HepG2 (cell line): ENCODE data around the gene SNX4. TPM values are rescaled to one million over a fixed set of nuclear protein-coding genes. Genes with fewer than 3 reads are reported as not detected.

Experiments used
- ATAC-seq: fragments of 200-7000 bp; cut with Tn5 transposase; 3 replicates; pipeline ENCODE4 v1.9.1; 2020; ENCODE audit warnings: mild to moderate bottlenecking, moderate library complexity
- BruUV-seq: library from RNA; stranded (reverse); fragments of 400-500 nt; replicated peaks from 2 replicates; lab custom pipeline; 2021; lab: Mats Ljungman, UMichigan
- CTCF ChIA-PET: fragments of 300-600 bp; formaldehyde crosslinking; extraction: SDS; loops from one replicate; lab custom pipeline; 2021; ENCODE audit warnings: low total read pairs, inconsistent platforms, low intra/inter-chr PET ratio; lab: Yijun Ruan, JAX
- POLR2A ChIA-PET: fragments of 350-600 bp; sonication (Branson Sonifier 250); formaldehyde crosslinking; loops from one replicate; lab custom pipeline; 2020; ENCODE audit warnings: antibody characterized with exemption, inconsistent platforms; lab: Yijun Ruan, JAX
- DNase-seq: peaks from one replicate; pipeline ENCODE4 v3.0.0-alpha.2; 2015; ENCODE audit warnings: low spot score
- FAIRE-seq: peaks from 3 replicates; lab custom pipeline; 2011; peaks lifted over from hg19 to GRCh38; lab: Jason Lieb, UNC
- H2AFZ ChIP-seq: one replicate; pipeline ENCODE4 v1.6.1; 2011; ENCODE audit warnings: low read length, inconsistent platforms
- H3K27ac ChIP-seq: fragments of 300-600 bp; 3 replicates; pipeline ENCODE4 v1.8.0; 2011; ENCODE audit warnings: mixed run types, mild to moderate bottlenecking, mixed read lengths, low read length, inconsistent platforms; ENCODE audit not compliant: insufficient read depth; ENCODE audit errors: extremely low read length
- H3K27me3 ChIP-seq, 2 experiments: fragments of 200-600 bp in 1 of 2; 2 replicates in 1 of 2; 3 replicates in 1 of 2; pipeline versions ENCODE4 v1.6.0 to v1.8.0; 2011; ENCODE audit warnings: low read length in 2 of 2, mild to moderate bottlenecking in 2 of 2, moderate library complexity in 2 of 2, inconsistent platforms in 1 of 2; ENCODE audit not compliant: insufficient read depth in 2 of 2, control insufficient read depth in 1 of 2
- H3K36me3 ChIP-seq, 2 experiments: fragments of 200-600 bp in 1 of 2; replicated peaks in 1 of 2; 2 replicates in 1 of 2; 3 replicates in 1 of 2; pipeline versions ENCODE4 v1.5.1 to v1.8.0; 2011; ENCODE audit warnings: low read length in 2 of 2, inconsistent platforms in 1 of 2; ENCODE audit not compliant: insufficient read depth in 2 of 2, control insufficient read depth in 1 of 2
- H3K4me1 ChIP-seq: 2 replicates; pipeline ENCODE4 v1.5.1; 2012; ENCODE audit warnings: low read length, inconsistent platforms; ENCODE audit not compliant: insufficient read depth
- H3K4me2 ChIP-seq: 2 replicates; pipeline ENCODE4 v1.6.0; 2011; ENCODE audit warnings: low read depth, low read length, inconsistent platforms
- H3K4me3 ChIP-seq, 3 experiments: fragments of 200-600 bp in 1 of 3; sonication (generic), shearing (Covaris generic) in 1 of 3; replicated peaks in 1 of 3; 2 replicates each; pipeline ENCODE4 v1.5.1; 2011 to 2016; ENCODE audit warnings: low read length in 3 of 3, inconsistent platforms in 2 of 3, low read depth in 2 of 3, mild to moderate bottlenecking in 2 of 3, control low read depth in 1 of 3, mixed read lengths in 1 of 3; ENCODE audit not compliant: insufficient read depth in 1 of 3
- H3K79me2 ChIP-seq: one replicate; pipeline ENCODE4 v1.6.1; 2011; ENCODE audit warnings: low read length, inconsistent platforms; ENCODE audit not compliant: insufficient read depth
- H3K9ac ChIP-seq: 2 replicates; pipeline ENCODE4 v1.6.0; 2011; ENCODE audit warnings: mild to moderate bottlenecking, low read depth, low read length, inconsistent platforms; ENCODE audit not compliant: insufficient read depth
- H3K9me3 ChIP-seq: 2 replicates; pipeline ENCODE4 v1.5.1; 2012; ENCODE audit warnings: mild to moderate bottlenecking, low read length
- H4K20me1 ChIP-seq: 2 replicates; pipeline ENCODE4 v1.6.0; 2011; ENCODE audit warnings: inconsistent platforms, mild to moderate bottlenecking, low read length, moderate library complexity; ENCODE audit not compliant: insufficient read depth
- ADNP ChIP-seq: sonication (generic); formaldehyde crosslinking; IDR thresholded peaks from 2 replicates; pipeline ENCODE4 v1.4.0; 2020; ENCODE audit warnings: missing genetic modification reagents
- ARID2 ChIP-seq: sonication (generic); formaldehyde crosslinking; IDR thresholded peaks from 2 replicates; pipeline ENCODE4 v1.8.1; 2022; ENCODE audit warnings: mild to moderate bottlenecking, missing genetic modification reagents, borderline replicate concordance
- CREB1 ChIP-seq, 2 experiments: fragments of 450-650 bp in 1 of 2; IDR thresholded peaks; 2 replicates each; pipeline ENCODE4 v1.6.1; 2016 to 2017; ENCODE audit warnings: control low read depth in 1 of 2, mild to moderate bottlenecking in 1 of 2, missing compliant biosample characterization in 1 of 2, missing genetic modification characterization in 1 of 2
- HOXA3 ChIP-seq: sonication (generic); formaldehyde crosslinking; IDR thresholded peaks from 2 replicates; pipeline ENCODE4 v1.5.0; 2020; ENCODE audit warnings: missing genetic modification reagents
- SCMH1 ChIP-seq: sonication (generic); formaldehyde crosslinking; IDR thresholded peaks from 2 replicates; pipeline ENCODE4 v1.9.0; 2021; ENCODE audit warnings: missing genetic modification reagents, mild to moderate bottlenecking, borderline replicate concordance
- ZNF569 ChIP-seq: sonication (generic); formaldehyde crosslinking; IDR thresholded peaks from 2 replicates; pipeline ENCODE4 v1.5.0; 2020; ENCODE audit warnings: mild to moderate bottlenecking, missing genetic modification reagents, moderate library complexity, borderline replicate concordance
- ZNF614 ChIP-seq: IDR thresholded peaks from 2 replicates; pipeline ENCODE4 v1.6.1; 2018; ENCODE audit warnings: missing biosample characterization, missing genetic modification reagents, inconsistent platforms, borderline replicate concordance
- WGBS: methylation state at CpG from one replicate; pipeline ENCODE4 v1.1.6; 2017; ENCODE audit warnings: low lambda C conversion rate; 5-methylcytosine and 5-hydroxymethylcytosine counted together
- in situ Hi-C: cut with HindIII; loops from 2 replicates; pipeline ENCODE4 v1.10.0; 2017; ENCODE audit warnings: low pct_unique_long_range_greater_than_20kb; ENCODE audit not compliant: extremely low pct_ligation_motif_present
- intact Hi-C: fragments of 100-400 bp; cut with micrococcal nuclease; formaldehyde crosslinking; loops from one replicate; pipeline ENCODE4 v1.10.0; 2022; ENCODE audit not compliant: unreplicated experiment
- polyA plus RNA-seq, 8 experiments: library from polyadenylated mRNA; depleted of rRNA in 3 of 8; stranded (reverse) in 7 of 8; unstranded in 1 of 8; fragments of >200 nt; fragmentation: Illumina TruSeq in 4 of 8; extraction: Trizol in 4 of 8; gene quantifications; 2 replicates each; pipeline versions ENCODE4 v1.2.1 to v1.2.3, GENCODE V29; 2011 to 2016; ENCODE audit warnings: low read depth in 4 of 8, missing spikeins in 1 of 8, mixed read lengths in 1 of 8; ENCODE audit not compliant: insufficient read depth in 1 of 8
- total RNA-seq, 5 experiments: library from RNA; depleted of rRNA; stranded (reverse); fragments of >200 nt; fragmentation: Illumina TruSeq; extraction: Trizol; gene quantifications; 2 replicates each; pipeline ENCODE4 v1.2.3, GENCODE V29; 2016; ENCODE audit warnings: low read depth in 1 of 5
- TF ChIP-seq, protein P1 (sequence below): sonication (generic); formaldehyde crosslinking; IDR thresholded peaks from 2 replicates; pipeline ENCODE4 v1.5.0; 2020; ENCODE audit warnings: mild to moderate bottlenecking, missing genetic modification reagents, borderline replicate concordance
- TF ChIP-seq, protein P2 (sequence below): sonication (generic); formaldehyde crosslinking; IDR thresholded peaks from 2 replicates; pipeline ENCODE4 v1.4.0; 2020; ENCODE audit warnings: low read depth, missing genetic modification reagents

Gene SNX4
- total and polyA plus RNA-seq, 2 of the 13 experiments (the other 11 are each of a cell fraction or from before 2014, with no cell fraction given) = 18.1 to 73.6 TPM

DNA sequence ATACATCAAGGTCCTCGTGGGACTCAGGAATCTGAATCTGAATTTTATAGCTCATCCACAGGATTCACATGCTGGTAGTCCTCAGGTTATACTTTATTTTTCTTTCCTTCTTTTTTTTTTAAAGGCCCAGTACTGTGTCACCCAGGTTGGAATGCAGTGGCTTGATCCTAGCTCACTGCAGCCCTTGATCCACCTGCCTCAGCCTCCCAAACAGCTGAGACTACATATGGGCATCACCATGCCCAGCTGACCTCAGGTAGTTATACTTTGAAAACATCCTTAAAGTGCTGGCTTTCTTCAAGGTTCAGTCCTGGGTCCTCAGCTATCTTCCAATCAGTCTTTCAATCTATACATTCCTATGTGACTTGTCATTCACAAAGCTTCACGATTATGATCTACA is 38.2 kb downstream of the SNX4 start:
- H3K9me3 ChIP-seq = no peaks in the 10 kb centered on the region
- H3K27me3 ChIP-seq = no peaks in the 10 kb centered on the region; a peak in 1 of 5 replicates
- WGBS = 94% methylated on average over 2 of the region's 2 CpGs
- no peak for DNase-seq
- H2AFZ ChIP-seq = no peak overlapping the region
- TF ChIP-seq SCMH1 = no peak
- TF ChIP-seq CREB1 (IDR thresholded peaks at IDR 0.05) = no peak
- no peak for TF ChIP-seq CREB1 (CRISPR knock-in tag; IDR thresholded peaks at IDR 0.05)
- TF ChIP-seq, protein P1, sequence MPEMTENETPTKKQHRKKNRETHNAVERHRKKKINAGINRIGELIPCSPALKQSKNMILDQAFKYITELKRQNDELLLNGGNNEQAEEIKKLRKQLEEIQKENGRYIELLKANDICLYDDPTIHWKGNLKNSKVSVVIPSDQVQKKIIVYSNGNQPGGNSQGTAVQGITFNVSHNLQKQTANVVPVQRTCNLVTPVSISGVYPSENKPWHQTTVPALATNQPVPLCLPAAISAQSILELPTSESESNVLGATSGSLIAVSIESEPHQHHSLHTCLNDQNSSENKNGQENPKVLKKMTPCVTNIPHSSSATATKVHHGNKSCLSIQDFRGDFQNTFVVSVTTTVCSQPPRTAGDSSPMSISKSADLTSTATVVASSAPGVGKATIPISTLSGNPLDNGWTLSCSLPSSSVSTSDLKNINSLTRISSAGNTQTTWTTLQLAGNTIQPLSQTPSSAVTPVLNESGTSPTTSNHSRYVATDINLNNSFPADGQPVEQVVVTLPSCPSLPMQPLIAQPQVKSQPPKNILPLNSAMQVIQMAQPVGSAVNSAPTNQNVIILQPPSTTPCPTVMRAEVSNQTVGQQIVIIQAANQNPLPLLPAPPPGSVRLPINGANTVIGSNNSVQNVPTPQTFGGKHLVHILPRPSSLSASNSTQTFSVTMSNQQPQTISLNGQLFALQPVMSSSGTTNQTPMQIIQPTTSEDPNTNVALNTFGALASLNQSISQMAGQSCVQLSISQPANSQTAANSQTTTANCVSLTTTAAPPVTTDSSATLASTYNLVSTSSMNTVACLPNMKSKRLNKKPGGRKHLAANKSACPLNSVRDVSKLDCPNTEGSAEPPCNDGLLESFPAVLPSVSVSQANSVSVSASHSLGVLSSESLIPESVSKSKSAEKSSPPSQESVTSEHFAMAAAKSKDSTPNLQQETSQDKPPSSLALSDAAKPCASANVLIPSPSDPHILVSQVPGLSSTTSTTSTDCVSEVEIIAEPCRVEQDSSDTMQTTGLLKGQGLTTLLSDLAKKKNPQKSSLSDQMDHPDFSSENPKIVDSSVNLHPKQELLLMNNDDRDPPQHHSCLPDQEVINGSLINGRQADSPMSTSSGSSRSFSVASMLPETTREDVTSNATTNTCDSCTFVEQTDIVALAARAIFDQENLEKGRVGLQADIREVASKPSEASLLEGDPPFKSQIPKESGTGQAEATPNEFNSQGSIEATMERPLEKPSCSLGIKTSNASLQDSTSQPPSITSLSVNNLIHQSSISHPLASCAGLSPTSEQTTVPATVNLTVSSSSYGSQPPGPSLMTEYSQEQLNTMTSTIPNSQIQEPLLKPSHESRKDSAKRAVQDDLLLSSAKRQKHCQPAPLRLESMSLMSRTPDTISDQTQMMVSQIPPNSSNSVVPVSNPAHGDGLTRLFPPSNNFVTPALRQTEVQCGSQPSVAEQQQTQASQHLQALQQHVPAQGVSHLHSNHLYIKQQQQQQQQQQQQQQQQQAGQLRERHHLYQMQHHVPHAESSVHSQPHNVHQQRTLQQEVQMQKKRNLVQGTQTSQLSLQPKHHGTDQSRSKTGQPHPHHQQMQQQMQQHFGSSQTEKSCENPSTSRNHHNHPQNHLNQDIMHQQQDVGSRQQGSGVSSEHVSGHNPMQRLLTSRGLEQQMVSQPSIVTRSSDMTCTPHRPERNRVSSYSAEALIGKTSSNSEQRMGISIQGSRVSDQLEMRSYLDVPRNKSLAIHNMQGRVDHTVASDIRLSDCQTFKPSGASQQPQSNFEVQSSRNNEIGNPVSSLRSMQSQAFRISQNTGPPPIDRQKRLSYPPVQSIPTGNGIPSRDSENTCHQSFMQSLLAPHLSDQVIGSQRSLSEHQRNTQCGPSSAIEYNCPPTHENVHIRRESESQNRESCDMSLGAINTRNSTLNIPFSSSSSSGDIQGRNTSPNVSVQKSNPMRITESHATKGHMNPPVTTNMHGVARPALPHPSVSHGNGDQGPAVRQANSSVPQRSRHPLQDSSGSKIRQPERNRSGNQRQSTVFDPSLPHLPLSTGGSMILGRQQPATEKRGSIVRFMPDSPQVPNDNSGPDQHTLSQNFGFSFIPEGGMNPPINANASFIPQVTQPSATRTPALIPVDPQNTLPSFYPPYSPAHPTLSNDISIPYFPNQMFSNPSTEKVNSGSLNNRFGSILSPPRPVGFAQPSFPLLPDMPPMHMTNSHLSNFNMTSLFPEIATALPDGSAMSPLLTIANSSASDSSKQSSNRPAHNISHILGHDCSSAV (CRISPR knock-in tag) = no peak
- no peak for TF ChIP-seq ADNP (CRISPR knock-in tag)
- TF ChIP-seq ZNF569 = no peak
- TF ChIP-seq, protein P2, sequence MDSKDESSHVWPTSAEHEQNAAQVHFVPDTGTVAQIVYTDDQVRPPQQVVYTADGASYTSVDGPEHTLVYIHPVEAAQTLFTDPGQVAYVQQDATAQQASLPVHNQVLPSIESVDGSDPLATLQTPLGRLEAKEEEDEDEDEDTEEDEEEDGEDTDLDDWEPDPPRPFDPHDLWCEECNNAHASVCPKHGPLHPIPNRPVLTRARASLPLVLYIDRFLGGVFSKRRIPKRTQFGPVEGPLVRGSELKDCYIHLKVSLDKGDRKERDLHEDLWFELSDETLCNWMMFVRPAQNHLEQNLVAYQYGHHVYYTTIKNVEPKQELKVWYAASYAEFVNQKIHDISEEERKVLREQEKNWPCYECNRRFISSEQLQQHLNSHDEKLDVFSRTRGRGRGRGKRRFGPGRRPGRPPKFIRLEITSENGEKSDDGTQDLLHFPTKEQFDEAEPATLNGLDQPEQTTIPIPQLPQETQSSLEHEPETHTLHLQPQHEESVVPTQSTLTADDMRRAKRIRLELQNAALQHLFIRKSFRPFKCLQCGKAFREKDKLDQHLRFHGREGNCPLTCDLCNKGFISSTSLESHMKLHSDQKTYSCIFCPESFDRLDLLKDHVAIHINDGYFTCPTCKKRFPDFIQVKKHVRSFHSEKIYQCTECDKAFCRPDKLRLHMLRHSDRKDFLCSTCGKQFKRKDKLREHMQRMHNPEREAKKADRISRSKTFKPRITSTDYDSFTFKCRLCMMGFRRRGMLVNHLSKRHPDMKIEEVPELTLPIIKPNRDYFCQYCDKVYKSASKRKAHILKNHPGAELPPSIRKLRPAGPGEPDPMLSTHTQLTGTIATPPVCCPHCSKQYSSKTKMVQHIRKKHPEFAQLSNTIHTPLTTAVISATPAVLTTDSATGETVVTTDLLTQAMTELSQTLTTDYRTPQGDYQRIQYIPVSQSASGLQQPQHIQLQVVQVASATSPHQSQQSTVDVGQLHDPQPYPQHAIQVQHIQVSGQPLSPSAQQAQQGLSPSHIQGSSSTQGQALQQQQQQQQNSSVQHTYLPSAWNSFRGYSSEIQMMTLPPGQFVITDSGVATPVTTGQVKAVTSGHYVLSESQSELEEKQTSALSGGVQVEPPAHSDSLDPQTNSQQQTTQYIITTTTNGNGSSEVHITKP = no peak
- TF ChIP-seq HOXA3 (CRISPR knock-in tag) = no peak
- no peak for TF ChIP-seq ARID2
- TF ChIP-seq ZNF614 = no peak
- ChIA-PET CTCF (no interaction called here), POLR2A (no interaction called here)
- H4K20me1 ChIP-seq = no peaks in the 10 kb centered on the region
- no peak overlapping the region for H3K4me2 ChIP-seq
- no peak for ATAC-seq
- peaks cover 18% of the 10 kb centered on the region for H3K4me1 ChIP-seq
- peaks cover 5 to 35% of the 10 kb centered on the region in 2 experiments for H3K36me3 ChIP-seq
- intact Hi-C loops (loop anchor here (10.0 kb wide), 1 partner anchor 103 kb away; no protein-coding TSS in a partner anchor), in situ Hi-C loops (no loop called here)
- H3K79me2 ChIP-seq = no peaks in the 10 kb centered on the region
- FAIRE-seq = no peak
- BruUV-seq = no TSS peak
- H3K4me3 ChIP-seq = no peak overlapping the region
- peak overlapping the region; percentile 49 for H3K27ac ChIP-seq
- H3K9ac ChIP-seq = no peak overlapping the region
